Measurements from ENCODE around the gene ARFGAP1. TPM values are rescaled to one million over a fixed set of nuclear protein-coding genes. Genes with fewer than 3 reads are reported as not detected.

Gene ARFGAP1
- total and polyA plus RNA-seq, 2 of the 4 experiments (the other 2 are of a cell fraction), result 59.1 to 194 TPM

- H2AFZ ChIP-seq (replicated peaks; ENCODE audit: low read length, poor library complexity), result no peak overlapping the region
- no peaks in the 10 kb centered on the region for H3K9me1 ChIP-seq (ENCODE audit: insufficient read depth, low read length)
- peaks cover 42% of the 10 kb centered on the region for H4K20me1 ChIP-seq (ENCODE audit: insufficient read depth, low read length)
- H3K23ac ChIP-seq (ENCODE audit: low read depth, low read length), result no peak overlapping the region
- H4K5ac ChIP-seq (ENCODE audit: low read depth, low read length), result no peak overlapping the region
- BruUV-seq (replicated peaks), result no TSS peak
- H2AK9ac ChIP-seq (replicated peaks; ENCODE audit: low read depth, low read length, poor library complexity), result no peak overlapping the region
- H3K18ac ChIP-seq (ENCODE audit: low read depth, low read length), result no peak overlapping the region
- ChIA-PET POLR2A (ENCODE audit: unreplicated experiment) (no interaction called here), CTCF (no interaction called here)
- H3K14ac ChIP-seq (replicated peaks; ENCODE audit: low read depth, low read length), result no peak overlapping the region
- no peak overlapping the region for H2AK5ac ChIP-seq (ENCODE audit: low read depth, low read length)
- H3K9ac ChIP-seq (ENCODE audit: low read depth, low read length), result no peak overlapping the region
- H3K79me1 ChIP-seq (ENCODE audit: low read depth in 1 of 2, low read length in 2 of 2), result 0 out of 4 replicates have a peak, but pooled peaks cover 0 to 10% of the 10 kb centered on the region in 2 experiments
- peaks cover 14% of the 10 kb centered on the region for H3K36me3 ChIP-seq (ENCODE audit: control insufficient read depth, insufficient read depth, low read length)
- no peak overlapping the region for H4K91ac ChIP-seq (ENCODE audit: insufficient read depth, low read depth, low read length)
- no peak overlapping the region for H3K4ac ChIP-seq (ENCODE audit: low read depth, low read length)
- H3K9me3 ChIP-seq (ENCODE audit: control insufficient read depth, insufficient read depth, low read length), result no peaks in the 10 kb centered on the region
- TF ChIP-seq RAD21 (IDR thresholded peaks at IDR 0.05; ENCODE audit: low read length), result no peak
- no peak for DNase-seq
- H2BK20ac ChIP-seq (ENCODE audit: low read depth, low read length), result no peak overlapping the region
- intact Hi-C loops (cut with micrococcal nuclease), result no loop called here
- H2BK120ac ChIP-seq (ENCODE audit: low read depth, low read length), result no peak overlapping the region
- H4K8ac ChIP-seq (ENCODE audit: low read depth in 2 of 2, low read length in 2 of 2), result no peak overlapping the region
- no peak overlapping the region for H3K4me2 ChIP-seq (ENCODE audit: low read depth, low read length)
- WGBS, 2 experiments (ENCODE audit: extremely low coverage in 2 of 2, insufficient read length in 1 of 2), result 42% methylated on average over 3 of the region's 11 CpGs; no CpG with 5 or more reads in 1 of the 2 experiments
- no peak overlapping the region for H2BK5ac ChIP-seq (ENCODE audit: low read depth, low read length, poor library complexity, severe bottlenecking)
- no peak for ATAC-seq (ENCODE audit: low read depth)
- H2BK15ac ChIP-seq (ENCODE audit: low read depth, low read length), result no peak overlapping the region
- no peaks in the 10 kb centered on the region for H3K4me1 ChIP-seq (ENCODE audit: control insufficient read depth, insufficient read depth, low read length)
- in situ Hi-C loops (cut with MboI; ENCODE audit: low sequenced_read_pairs), result no loop called here
- no peak overlapping the region for H3K4me3 ChIP-seq (ENCODE audit: insufficient read depth, low read depth, low read length)
- dilution Hi-C loops (cut with HindIII; ENCODE audit: low sequenced_read_pairs, unreplicated experiment), result no loop called here
- H3K27ac ChIP-seq (ENCODE audit: insufficient read depth, low read length), result no peak overlapping the region
- peaks cover 30% of the 10 kb centered on the region for H3K27me3 ChIP-seq (ENCODE audit: control insufficient read depth, insufficient read depth, low read length)
- no peak overlapping the region for H3K56ac ChIP-seq (ENCODE audit: extremely low read depth, insufficient read depth, low read length)
These were observed 20.8 kb downstream of the ARFGAP1 start for GRCh38 chr20:63293456-63293855.
